Measurements from ENCODE around the gene SPACA7.

Gene SPACA7

GRCh38 chr13:112467236-112467635 is 91.1 kb downstream of the SPACA7 start:
- DNase-seq, result no peak

DNA sequence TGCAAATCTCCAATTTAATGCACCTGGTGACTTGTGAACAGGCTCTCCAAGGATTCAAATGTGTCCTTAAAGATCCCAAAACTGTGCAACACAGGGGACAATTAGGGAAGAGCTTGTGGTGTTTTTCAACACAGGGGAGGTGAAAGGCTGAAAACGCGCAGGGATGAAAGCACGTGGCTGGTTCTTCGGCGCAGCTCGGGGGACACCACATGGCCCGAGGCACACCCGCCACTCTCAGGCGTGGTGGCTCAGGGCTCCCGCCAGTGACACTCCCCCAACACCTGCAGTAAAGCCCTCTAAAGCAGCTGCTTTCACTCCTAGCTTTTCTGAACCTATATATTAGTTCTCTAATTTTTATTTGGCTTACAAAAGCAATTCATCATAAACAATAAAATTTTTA is 91.9 kb downstream of the SPACA7 start:
- DNase-seq, result no peak

GRCh38 chr13:112469071-112469745 is 93.1 kb downstream of the SPACA7 start:
- DNase-seq, result no peak

GRCh38 chr13:112473818-112474217 is 97.7 kb downstream of the SPACA7 start:
- no peak for DNase-seq

GRCh38 chr13:112474869-112475268 is 98.7 kb downstream of the SPACA7 start:
- no peak for DNase-seq

DNA sequence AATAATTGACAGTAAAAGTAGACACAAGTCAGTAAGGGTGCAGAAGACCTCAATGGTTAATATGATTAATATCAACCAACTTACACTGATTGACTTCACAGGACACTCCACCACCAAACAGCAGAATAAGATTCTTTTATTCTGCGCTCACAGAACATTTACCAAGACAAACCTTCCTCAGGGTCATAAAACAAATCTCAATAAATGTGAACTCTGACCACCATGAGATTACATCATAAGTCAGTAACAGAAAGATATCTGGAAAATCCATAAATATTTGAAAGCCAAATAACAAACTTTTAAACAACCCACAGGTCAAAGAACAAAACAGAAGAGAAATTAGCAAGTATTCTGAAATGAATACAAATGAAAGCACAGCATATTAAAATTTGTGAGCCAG is 99.7 kb downstream of the SPACA7 start:
- no peak for DNase-seq

GRCh38 chr13:112477070-112477619 is 101.0 kb downstream of the SPACA7 start:
- DNase-seq, result no peak

- no peak for DNase-seq
These were observed 103.2 kb downstream of the SPACA7 start for GRCh38 chr13:112479389-112479788.

DNA sequence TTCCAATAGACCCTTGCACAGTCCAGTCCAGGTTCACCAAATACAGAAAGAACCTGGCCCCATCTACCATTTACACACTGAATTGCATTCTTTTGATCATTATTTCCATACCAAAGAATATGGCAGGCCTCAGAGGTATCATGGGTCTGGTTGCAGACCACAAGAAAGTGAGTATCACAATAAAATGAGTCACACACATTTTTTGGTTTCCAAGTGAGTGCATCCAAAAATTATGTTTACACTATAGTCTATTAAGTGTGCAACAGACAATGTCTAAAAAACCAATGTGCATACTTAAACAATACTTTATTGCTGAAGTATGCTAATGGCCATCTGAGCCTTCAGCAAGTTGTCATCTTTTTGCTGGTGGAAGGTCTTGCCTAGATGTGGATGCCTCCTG is 105.3 kb downstream of the SPACA7 start:
- DNase-seq, result no peak

DNA sequence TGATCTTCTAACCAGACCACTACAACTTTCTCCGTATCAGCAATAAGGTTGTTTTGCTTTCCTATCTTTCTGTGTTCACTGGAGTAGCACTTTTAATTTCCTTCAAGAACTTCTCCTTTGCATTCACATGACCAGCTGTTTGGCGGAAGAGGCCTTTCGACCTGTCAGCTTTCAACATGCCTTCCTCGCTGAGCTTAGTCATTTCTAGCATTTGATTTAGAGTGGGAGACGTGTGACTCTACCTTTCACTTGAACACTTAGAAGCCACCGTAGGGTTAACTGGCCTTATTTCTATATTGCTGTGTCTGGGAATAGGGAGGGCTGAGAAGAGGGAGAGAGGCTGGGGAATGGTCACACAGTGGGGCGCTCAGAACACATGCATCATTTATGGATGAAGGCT is 107.1 kb downstream of the SPACA7 start:
- DNase-seq, result no peak

Data from DMS79 treated with DMSO at 0.1 percent for 48 hours (cell line).